Breast epithelium (tissue), 4 donors: ENCODE data around the gene CIT. TPM values are rescaled to one million over a fixed set of nuclear protein-coding genes. Genes with fewer than 3 reads are reported as not detected.

Experiments
- DNase-seq, 2 donors: peaks; one replicate each; pipeline ENCODE4 v3.0.0-alpha.2; 2019; ENCODE audit warnings: low spot score in 2 of 2
- H3K27ac ChIP-seq, 2 donors: fragments of 200-600 bp; sonication (generic) in 1 of 2; one replicate each; pipeline ENCODE4 v1.5.1; 2016 to 2019; ENCODE audit warnings: mild to moderate bottlenecking in 1 of 2
- H3K27me3 ChIP-seq, 2 donors: fragments of 200-600 bp; sonication (generic) in 1 of 2; one replicate each; pipeline versions ENCODE4 v1.5.1 to v1.6.0; 2017 to 2019; ENCODE audit warnings: control low read depth in 1 of 2, mild to moderate bottlenecking in 1 of 2
- H3K36me3 ChIP-seq: fragments of 200-600 bp; one replicate; pipeline ENCODE4 v1.5.1; 2019
- H3K4me1 ChIP-seq, 2 donors: fragments of 200-600 bp; sonication (generic); one replicate each; pipeline ENCODE4 v1.5.1; 2016 to 2019; ENCODE audit warnings: control low read depth in 1 of 2
- H3K4me3 ChIP-seq, 3 donors: fragments of 200-600 bp; sonication (generic); 1 replicate in 2 of 3; 2 replicates in 1 of 3; pipeline ENCODE4 v1.5.1; 2016 to 2019; ENCODE audit warnings: mild to moderate bottlenecking in 3 of 3, moderate library complexity in 2 of 3
- H3K9me3 ChIP-seq, 2 donors: fragments of 200-600 bp; sonication (generic) in 1 of 2; one replicate each; pipeline ENCODE4 v1.5.1; 2016 to 2019; ENCODE audit warnings: control low read depth in 1 of 2
- POLR2A ChIP-seq: fragments of 450-650 bp; IDR thresholded peaks from one replicate; pipeline ENCODE4 v1.6.1; 2016; ENCODE audit warnings: antibody characterized with exemption, mild to moderate bottlenecking, moderate library complexity
- POLR2AphosphoS5 ChIP-seq, 3 donors: sonication (generic); formaldehyde crosslinking; IDR thresholded peaks; one replicate each; pipeline ENCODE4 v1.6.1; 2017; ENCODE audit warnings: antibody characterized with exemption in 3 of 3
- intact Hi-C: fragments of 100-400 bp; cut with DNase I; formaldehyde crosslinking; loops from one replicate; pipeline ENCODE4 v1.15.1; 2023; ENCODE audit warnings: low total_unique reads
- total RNA-seq, 3 donors: library from RNA; depleted of rRNA; stranded (reverse); fragments of >200 nt; gene quantifications; one replicate each; pipeline ENCODE4 v1.1.0, GENCODE V29; 2016
- TF ChIP-seq, protein P1 (sequence below), 3 donors: fragments of 450-650 bp; IDR thresholded peaks; one replicate each; pipeline ENCODE4 v1.5.1; 2016 to 2017; ENCODE audit warnings: antibody characterized with exemption in 3 of 3, mild to moderate bottlenecking in 3 of 3, moderate library complexity in 3 of 3

The CIT gene
- total RNA-seq, 3 donors from 2014 or later: 1.3 to 9.5 (median 2.4) TPM

- Histone ChIP-seq H3K4me3 (no peak overlapping the region), H3K27ac (no peak overlapping the region), H3K36me3 (no peaks in the 10 kb centered on the region), H3K9me3 (no peaks in the 10 kb centered on the region), H3K4me1 (no peaks in the 10 kb centered on the region), H3K27me3 (no peaks in the 10 kb centered on the region)
- no peak for DNase-seq
- TF ChIP-seq, protein P1, sequence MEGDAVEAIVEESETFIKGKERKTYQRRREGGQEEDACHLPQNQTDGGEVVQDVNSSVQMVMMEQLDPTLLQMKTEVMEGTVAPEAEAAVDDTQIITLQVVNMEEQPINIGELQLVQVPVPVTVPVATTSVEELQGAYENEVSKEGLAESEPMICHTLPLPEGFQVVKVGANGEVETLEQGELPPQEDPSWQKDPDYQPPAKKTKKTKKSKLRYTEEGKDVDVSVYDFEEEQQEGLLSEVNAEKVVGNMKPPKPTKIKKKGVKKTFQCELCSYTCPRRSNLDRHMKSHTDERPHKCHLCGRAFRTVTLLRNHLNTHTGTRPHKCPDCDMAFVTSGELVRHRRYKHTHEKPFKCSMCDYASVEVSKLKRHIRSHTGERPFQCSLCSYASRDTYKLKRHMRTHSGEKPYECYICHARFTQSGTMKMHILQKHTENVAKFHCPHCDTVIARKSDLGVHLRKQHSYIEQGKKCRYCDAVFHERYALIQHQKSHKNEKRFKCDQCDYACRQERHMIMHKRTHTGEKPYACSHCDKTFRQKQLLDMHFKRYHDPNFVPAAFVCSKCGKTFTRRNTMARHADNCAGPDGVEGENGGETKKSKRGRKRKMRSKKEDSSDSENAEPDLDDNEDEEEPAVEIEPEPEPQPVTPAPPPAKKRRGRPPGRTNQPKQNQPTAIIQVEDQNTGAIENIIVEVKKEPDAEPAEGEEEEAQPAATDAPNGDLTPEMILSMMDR (IDR thresholded peaks at IDR 0.05): no peak
- no peak for TF ChIP-seq POLR2A
- TF ChIP-seq POLR2AphosphoS5 (IDR thresholded peaks at IDR 0.05): no peak
- intact Hi-C loops: no loop called here
Observed at GRCh38 chr12:119735079-119735478, 142.0 kb downstream of the CIT start.

GRCh38 chr12:119730381-119730780 lies 146.7 kb downstream of the CIT start:
- intact Hi-C loops: no loop called here
- DNase-seq: no peak
- Histone ChIP-seq H3K9me3 (no peaks in the 10 kb centered on the region), H3K27ac (no peak overlapping the region), H3K36me3 (no peaks in the 10 kb centered on the region), H3K4me3 (no peak overlapping the region), H3K27me3 (no peaks in the 10 kb centered on the region), H3K4me1 (no peaks in the 10 kb centered on the region)
- TF ChIP-seq, protein P1 (IDR thresholded peaks at IDR 0.05): no peak
- TF ChIP-seq POLR2A: no peak
- no peak for TF ChIP-seq POLR2AphosphoS5 (IDR thresholded peaks at IDR 0.05)

DNA sequence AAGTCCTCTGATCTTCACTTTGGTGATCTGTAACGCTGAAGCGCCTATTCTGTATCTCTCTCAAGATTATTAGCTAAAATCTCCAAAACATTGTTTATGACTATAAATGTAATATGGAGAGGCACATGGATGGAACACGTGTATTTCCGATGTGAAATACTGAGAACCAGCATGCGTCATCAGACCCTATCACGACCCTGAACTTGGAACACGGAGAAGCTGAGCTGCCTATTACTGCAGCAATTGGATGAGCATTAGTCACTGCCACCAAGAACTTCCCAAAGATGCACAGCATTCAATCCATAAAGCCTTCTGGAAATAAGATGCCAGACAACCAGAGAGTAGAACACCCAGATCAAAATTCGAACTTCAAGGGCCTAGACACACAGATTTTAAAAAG lies 147.2 kb downstream of the CIT start:
- H3K27me3 ChIP-seq: no peaks in the 10 kb centered on the region
- DNase-seq: no peak
- TF ChIP-seq POLR2A: no peak
- no peak for TF ChIP-seq POLR2AphosphoS5 (IDR thresholded peaks at IDR 0.05)
- TF ChIP-seq, protein P1 (IDR thresholded peaks at IDR 0.05): no peak
- H3K9me3 ChIP-seq: no peaks in the 10 kb centered on the region
- H3K4me1 ChIP-seq: no peaks in the 10 kb centered on the region
- no peak overlapping the region for H3K27ac ChIP-seq
- no peaks in the 10 kb centered on the region for H3K36me3 ChIP-seq
- no peak overlapping the region for H3K4me3 ChIP-seq
- intact Hi-C loops: no loop called here

DNA sequence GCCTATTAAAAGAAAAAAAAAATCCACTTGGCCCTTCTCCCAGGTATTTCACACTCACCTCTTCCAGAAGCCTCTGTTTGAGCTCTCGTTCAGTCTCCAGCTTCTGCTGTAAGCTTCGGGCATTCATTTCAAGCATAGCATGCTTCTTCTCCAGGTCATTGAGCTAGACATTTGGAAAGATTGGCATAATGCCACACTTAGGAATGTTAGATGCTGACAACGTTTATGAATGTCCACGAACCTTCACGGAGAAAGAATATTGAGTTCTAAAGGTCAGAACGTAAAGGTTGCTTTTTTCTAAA lies 148.7 kb downstream of the CIT start:
- no peaks in the 10 kb centered on the region for H3K4me1 ChIP-seq
- intact Hi-C loops: no loop called here
- no peaks in the 10 kb centered on the region for H3K9me3 ChIP-seq
- H3K36me3 ChIP-seq: no peaks in the 10 kb centered on the region
- no peak overlapping the region for H3K27ac ChIP-seq
- TF ChIP-seq POLR2A (no peak), POLR2AphosphoS5 (IDR thresholded peaks at IDR 0.05) (no peak)
- TF ChIP-seq, protein P1 (IDR thresholded peaks at IDR 0.05): no peak
- H3K4me3 ChIP-seq: no peak overlapping the region
- DNase-seq: no peak
- no peaks in the 10 kb centered on the region for H3K27me3 ChIP-seq

GRCh38 chr12:119727600-119728443 lies 149.3 kb downstream of the CIT start:
- H3K4me3 ChIP-seq: no peak overlapping the region
- H3K36me3 ChIP-seq: no peaks in the 10 kb centered on the region
- no peaks in the 10 kb centered on the region for H3K27me3 ChIP-seq
- no peak for DNase-seq
- intact Hi-C loops: no loop called here
- no peak for TF ChIP-seq POLR2AphosphoS5 (IDR thresholded peaks at IDR 0.05)
- TF ChIP-seq POLR2A: no peak
- TF ChIP-seq, protein P1 (IDR thresholded peaks at IDR 0.05): no peak
- no peaks in the 10 kb centered on the region for H3K4me1 ChIP-seq
- H3K9me3 ChIP-seq: no peaks in the 10 kb centered on the region
- no peak overlapping the region for H3K27ac ChIP-seq
